HCT116 (cell line): ENCODE results near the gene RNASEH2A. TPM values are rescaled to one million over a fixed set of nuclear protein-coding genes. Genes with fewer than 3 reads are reported as not detected.

Experiments used
- ATAC-seq: fragments of 200-7000 bp; cut with Tn5 transposase; 2 replicates; pipeline ENCODE4 v1.9.1; 2020; ENCODE audit warnings: mild to moderate bottlenecking, moderate library complexity
- BruUV-seq: library from RNA; stranded (reverse); fragments of 400-500 nt; replicated peaks from 2 replicates; lab custom pipeline; 2021; lab: Mats Ljungman, UMichigan
- CTCF ChIA-PET: fragments of 300-600 bp; sonication (Branson Sonifier 250); formaldehyde crosslinking; loops from one replicate; lab custom pipeline; 2021; ENCODE audit warnings: antibody characterized with exemption; lab: Charles Lee
- POLR2A ChIA-PET: fragments of 300-600, 350-600 bp; sonication (Branson Sonifier 250); formaldehyde crosslinking; loops from one replicate; lab custom pipeline; 2021; ENCODE audit warnings: antibody characterized with exemption; lab: Charles Lee
- RAD21 ChIA-PET, 2 experiments: fragments of 300-600 bp; sonication (Branson Sonifier 250); formaldehyde crosslinking; loops; one replicate each; lab custom pipeline; 2023; ENCODE audit warnings: low total read pairs in 2 of 2; ENCODE audit not compliant: uncharacterized antibody in 2 of 2, unreplicated experiment in 2 of 2, low non-redundant PET in 1 of 2; lab: Charles Lee
- DNase-seq: peaks from one replicate; pipeline ENCODE4 v3.0.0-alpha.2; 2010; ENCODE audit warnings: low read depth, low spot score
- H2AFZ ChIP-seq: fragments of 200-600 bp; shearing (Covaris generic), sonication (generic); 2 replicates; pipeline ENCODE4 v1.6.1; 2017; ENCODE audit warnings: low read depth, mixed run types, mixed read lengths, antibody characterized with exemption, low read length; ENCODE audit not compliant: poor library complexity, severe bottlenecking
- H3K27ac ChIP-seq: 2 replicates; pipeline ENCODE4 v1.5.1; 2012; ENCODE audit warnings: low read depth, low read length
- H3K27me3 ChIP-seq: fragments of 200-600 bp; sonication (generic); 2 replicates; pipeline ENCODE4 v1.6.1; 2016; ENCODE audit warnings: mixed run types, low read length, mixed read lengths; ENCODE audit not compliant: insufficient read depth
- H3K36me3 ChIP-seq, 2 experiments: fragments of 200-500 bp in 1 of 2; fragments of 200-600 bp in 1 of 2; sonication (Bioruptor generic) in 1 of 2; sonication (generic) in 1 of 2; 2 replicates each; pipeline versions ENCODE4 v1.5.1 to v1.6.1; 2014 to 2016; ENCODE audit warnings: low read length in 2 of 2, inconsistent platforms in 1 of 2, mixed read lengths in 1 of 2, mixed run types in 1 of 2; ENCODE audit not compliant: insufficient read depth in 2 of 2, control insufficient read depth in 1 of 2
- H3K4me1 ChIP-seq, 2 experiments: fragments of 200-600 bp in 1 of 2; sonication (generic) in 1 of 2; 2 replicates each; pipeline versions ENCODE4 v1.5.1 to v1.6.1; 2012 to 2017; ENCODE audit warnings: low read length in 2 of 2, inconsistent platforms in 1 of 2, mild to moderate bottlenecking in 1 of 2, mixed read lengths in 1 of 2, mixed run types in 1 of 2, moderate library complexity in 1 of 2; ENCODE audit not compliant: insufficient read depth in 2 of 2, control insufficient read depth in 1 of 2
- H3K4me2 ChIP-seq: fragments of 200-600 bp; sonication (generic); 2 replicates; pipeline ENCODE4 v1.6.1; 2017; ENCODE audit warnings: mixed run types, low read length, mixed read lengths
- H3K4me3 ChIP-seq, 2 experiments: fragments of 200-600 bp in 1 of 2; sonication (generic) in 1 of 2; replicated peaks in 1 of 2; 2 replicates each; pipeline ENCODE4 v1.5.1; 2011 to 2016; ENCODE audit warnings: low read length in 2 of 2, control low read depth in 1 of 2, low read depth in 1 of 2, mild to moderate bottlenecking in 1 of 2, mixed read lengths in 1 of 2, mixed run types in 1 of 2
- H3K79me2 ChIP-seq: fragments of 200-600 bp; sonication (generic); 2 replicates; pipeline ENCODE4 v1.6.1; 2017; ENCODE audit warnings: mild to moderate bottlenecking, mixed run types, low read length, moderate library complexity, mixed read lengths; ENCODE audit not compliant: insufficient read depth
- H3K9ac ChIP-seq: fragments of 200-600 bp; sonication (generic); 2 replicates; pipeline ENCODE4 v1.6.1; 2016; ENCODE audit warnings: low read length, mixed read lengths
- H3K9me2 ChIP-seq: fragments of 200-600 bp; sonication (generic), shearing (Covaris generic); 2 replicates; pipeline ENCODE4 v1.6.1; 2017; ENCODE audit warnings: mixed run types, mild to moderate bottlenecking, moderate library complexity; ENCODE audit not compliant: insufficient read depth
- H3K9me3 ChIP-seq, 2 experiments: fragments of 200-500 bp in 1 of 2; fragments of 200-600 bp in 1 of 2; sonication (Bioruptor generic) in 1 of 2; sonication (generic) in 1 of 2; 2 replicates each; pipeline ENCODE4 v1.6.1; 2014 to 2017; ENCODE audit warnings: low read length in 2 of 2, mixed read lengths in 2 of 2, inconsistent platforms in 1 of 2, low read depth in 1 of 2, mild to moderate bottlenecking in 1 of 2, mixed run types in 1 of 2, moderate library complexity in 1 of 2; ENCODE audit not compliant: control insufficient read depth in 1 of 2, insufficient read depth in 1 of 2
- H4K20me1 ChIP-seq: fragments of 200-600 bp; sonication (generic), shearing (Covaris generic); 2 replicates; pipeline ENCODE4 v1.6.1; 2017; ENCODE audit warnings: mixed run types, mild to moderate bottlenecking, moderate library complexity; ENCODE audit not compliant: insufficient read depth
- EZH2 ChIP-seq: fragments of 200-600 bp; sonication (generic); IDR thresholded peaks from 2 replicates; pipeline ENCODE4 v1.6.1; 2017; ENCODE audit warnings: antibody characterized with exemption, mixed run types
- EZH2phosphoT487 ChIP-seq: fragments of 200-600 bp; IDR thresholded peaks from 2 replicates; pipeline ENCODE4 v1.6.1; 2018; ENCODE audit warnings: antibody characterized with exemption, borderline replicate concordance
- MAX ChIP-seq: IDR thresholded peaks from 2 replicates; pipeline ENCODE4 v1.6.1; 2012
- POLR2A ChIP-seq: IDR thresholded peaks from 2 replicates; pipeline ENCODE4 v1.7.0; 2011; ENCODE audit warnings: borderline replicate concordance; ENCODE audit not compliant: insufficient read depth, insufficient read length; ENCODE audit errors: extremely low read depth
- POLR2AphosphoS5 ChIP-seq: IDR thresholded peaks from 2 replicates; pipeline ENCODE4 v1.6.1; 2011; ENCODE audit warnings: mild to moderate bottlenecking, low read depth, low read length, moderate library complexity
- SP1 ChIP-seq: IDR thresholded peaks from 2 replicates; pipeline ENCODE4 v1.6.1; 2012; ENCODE audit warnings: low read depth
- TCF7L2 ChIP-seq: IDR thresholded peaks from 2 replicates; pipeline ENCODE4 v1.7.0; 2011; ENCODE audit warnings: borderline replicate concordance, inconsistent platforms; ENCODE audit not compliant: insufficient read depth, insufficient read length; ENCODE audit errors: extremely low read depth
- YY1 ChIP-seq: IDR thresholded peaks from 2 replicates; pipeline ENCODE4 v1.6.1; 2011; ENCODE audit warnings: low read length, low read depth, moderate library complexity, mild to moderate bottlenecking; ENCODE audit not compliant: insufficient replicate concordance; ENCODE audit errors: extremely low read depth
- ZFX ChIP-seq: fragments of 450-650 bp; IDR thresholded peaks from 2 replicates; pipeline ENCODE4 v1.6.1; 2017
- ZNF274 ChIP-seq: fragments of 200-500 bp; sonication (Bioruptor generic); IDR thresholded peaks from 2 replicates; pipeline ENCODE4 v1.6.1; 2014; ENCODE audit warnings: mild to moderate bottlenecking, low read depth, low read length, inconsistent platforms
- intact Hi-C: fragments of 100-400 bp; cut with micrococcal nuclease; formaldehyde crosslinking; loops from 2 replicates; pipeline ENCODE4 v1.10.0; 2022
- total RNA-seq: library from RNA; stranded (reverse); gene quantifications from one replicate; pipeline ENCODE4 v1.2.1, GENCODE V29; 2021; ENCODE audit not compliant: unreplicated experiment

RNASEH2A gene
- total RNA-seq, 1 experiment from 2014 or later: 54.5 TPM

- ChIA-PET POLR2A (interaction anchor here (3.4 to 6.7 kb wide), 2 partner anchors 14 to 68 kb away, joined by 32 to 172 read pairs; partner anchors contain the start of genes HOOK2 and TNPO2), CTCF (interaction anchor here (7.4 kb wide), 1 partner anchor 14 kb away, joined by 88 read pairs; the partner anchor contains the start of gene HOOK2), RAD21 (no interaction called here)
- Histone ChIP-seq H3K27ac (peak overlapping the region; percentile 96), H3K9ac (peak overlapping the region; percentile 93), H3K4me1 (peaks cover 64 to 92% of the 10 kb centered on the region in 2 experiments), H3K79me2 (peaks cover 19% of the 10 kb centered on the region), H3K36me3 (no peaks in the 10 kb centered on the region), H3K27me3 (no peaks in the 10 kb centered on the region), H2AFZ (no peak overlapping the region), H4K20me1 (no peaks in the 10 kb centered on the region), H3K9me2 (no peaks in the 10 kb centered on the region), H3K9me3 (no peaks in the 10 kb centered on the region), H3K4me3 (peak overlapping the region; percentile 77 to 84), H3K4me2 (peak overlapping the region; percentile 99)
- TF ChIP-seq POLR2A (no peak), EZH2phosphoT487 (no peak), ZFX (no peak; the same call in 1 of the 2 replicates), SP1 (no peak), EZH2 (no peak), YY1 (no peak), ZNF274 (no peak), MAX (no peak), POLR2AphosphoS5 (peak; percentile 53), TCF7L2 (peak; percentile 73)
- DNase-seq (peak; percentile 89), ATAC-seq (peak; percentile 52)
- intact Hi-C loops: no loop called here
- no TSS peak for BruUV-seq
These were observed 16.3 kb upstream of the RNASEH2A start for GRCh38 chr19:12789904-12790619.
